BLaER1 treated with 17β-estradiol and CSF1 and Interleukin-3, amounts not matched to agents 10 nM and 100 nM (cell line): ENCODE measurements around the gene PTCD1.
"Not testable (repeated sequence)": the region's sequence is repeated elsewhere in the genome, so short reads cannot be mapped to it uniquely, and the experiment has no call there.

Experiments
- H3K27ac ChIP-seq, 11 experiments: shearing (Covaris generic); formaldehyde crosslinking; 2 replicates each; pipeline ENCODE4 v1.8.1; 2022
- H3K27me3 ChIP-seq, 11 experiments: shearing (Covaris generic); formaldehyde crosslinking; 2 replicates each; pipeline ENCODE4 v1.8.1; 2022
- H3K36me3 ChIP-seq, 11 experiments: shearing (Covaris generic); formaldehyde crosslinking; 2 replicates each; pipeline ENCODE4 v1.8.1; 2022
- H3K4me1 ChIP-seq, 10 experiments: shearing (Covaris generic); formaldehyde crosslinking; 2 replicates each; pipeline ENCODE4 v1.8.1; 2022
- H3K4me2 ChIP-seq, 11 experiments: shearing (Covaris generic); formaldehyde crosslinking; 2 replicates each; pipeline ENCODE4 v1.8.1; 2022
- H3K4me3 ChIP-seq, 10 experiments: shearing (Covaris generic); formaldehyde crosslinking; 2 replicates each; pipeline ENCODE4 v1.8.1; 2022
- H3K9ac ChIP-seq, 11 experiments: shearing (Covaris generic); formaldehyde crosslinking; 2 replicates each; pipeline ENCODE4 v1.8.1; 2022
- H3K9me3 ChIP-seq, 11 experiments: shearing (Covaris generic); formaldehyde crosslinking; replicated peaks in 1 of 11; 2 replicates each; pipeline ENCODE4 v1.8.1; 2022
- H4K20me1 ChIP-seq, 11 experiments: shearing (Covaris generic); formaldehyde crosslinking; 2 replicates each; pipeline ENCODE4 v1.8.1; 2022
- Cebpa-rat ChIP-seq, 11 experiments: shearing (Covaris generic); IDR thresholded peaks; 2 replicates each; pipeline ENCODE4 v1.8.1; 2022

The PTCD1 gene

DNA sequence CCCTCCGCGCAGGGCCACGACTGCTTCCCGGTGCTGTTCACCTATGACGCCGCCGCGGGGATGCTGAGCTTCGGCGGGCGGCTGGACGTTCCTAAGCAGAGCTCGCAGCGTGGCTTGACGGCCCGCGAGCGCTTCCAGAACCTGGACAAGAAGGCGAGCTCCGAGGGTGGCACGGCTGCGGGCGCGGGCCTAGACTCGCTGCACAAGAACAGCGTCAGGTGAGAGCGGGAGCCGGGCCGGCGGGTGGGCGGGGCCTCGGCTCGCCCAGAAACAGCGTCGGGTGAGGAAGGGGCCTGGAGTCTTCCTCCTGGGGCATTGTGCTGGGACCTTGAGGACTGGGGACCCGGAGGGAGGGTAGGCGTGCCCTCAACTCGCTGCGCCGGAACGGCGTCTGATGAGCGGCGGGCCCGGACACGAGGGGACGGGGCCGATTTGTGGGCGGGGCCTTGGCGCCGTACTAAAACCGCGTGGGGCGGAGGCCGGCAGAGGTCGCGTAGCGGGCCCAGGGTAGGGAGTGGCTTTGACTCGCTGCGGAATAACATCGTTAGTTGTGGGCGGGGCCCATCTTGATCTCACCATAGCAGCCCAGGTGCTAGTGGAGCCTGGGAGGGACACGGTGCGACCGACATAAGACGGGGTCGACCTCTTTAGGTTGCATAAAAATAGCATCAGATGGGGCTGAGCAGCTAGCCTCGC is 45.8 kb downstream of the PTCD1 start:
- peaks cover 20 to 51% (median 29%) of the 10 kb centered on the region in 10 experiments for H3K4me1 ChIP-seq
- peaks cover 41 to 100% (median 99%) of the 10 kb centered on the region in 11 experiments for H4K20me1 ChIP-seq
- TF ChIP-seq Cebpa-rat (IDR thresholded peaks at IDR 0.05), result no peak
- no peaks in the 10 kb centered on the region for H3K9me3 ChIP-seq
- peak overlapping the region; percentile 38 to 65 (median 54) for H3K4me3 ChIP-seq
- peak overlapping the region in 8 of 11 experiments; percentile 17 to 48 (median 35); a peak in 11 of 22 replicates for H3K27ac ChIP-seq
- peaks cover 78 to 98% (median 93%) of the 10 kb centered on the region in 11 experiments for H3K36me3 ChIP-seq
- peak overlapping the region; percentile 85 to 98 (median 88) for H3K4me2 ChIP-seq
- no peaks in the 10 kb centered on the region for H3K27me3 ChIP-seq
- H3K9ac ChIP-seq, result peak overlapping the region; percentile 4 to 78 (median 60); a peak in 21 of 22 replicates

GRCh38 chr7:99392046-99392445 is 46.6 kb downstream of the PTCD1 start:
- no peaks in the 10 kb centered on the region for H3K9me3 ChIP-seq
- peak overlapping the region; percentile 85 to 98 (median 88) for H3K4me2 ChIP-seq
- no peaks in the 10 kb centered on the region for H3K27me3 ChIP-seq
- H3K9ac ChIP-seq, result peak overlapping the region; percentile 4 to 78 (median 60); a peak in 18 of 22 replicates
- no peak for TF ChIP-seq Cebpa-rat (IDR thresholded peaks at IDR 0.05)
- H3K36me3 ChIP-seq, result peaks cover 78 to 98% (median 93%) of the 10 kb centered on the region in 11 experiments
- peak overlapping the region; percentile 38 to 65 (median 54) for H3K4me3 ChIP-seq
- peaks cover 41 to 100% (median 98%) of the 10 kb centered on the region in 11 experiments for H4K20me1 ChIP-seq
- peaks cover 20 to 51% (median 29%) of the 10 kb centered on the region in 10 experiments for H3K4me1 ChIP-seq
- peak overlapping the region in 2 of 11 experiments; percentile 17 to 25; a peak in 1 of 22 replicates for H3K27ac ChIP-seq

- Histone ChIP-seq H4K20me1 (peaks cover 44 to 100% (median 99%) of the 10 kb centered on the region in 11 experiments), H3K9me3 (no peaks in the 10 kb centered on the region), H3K27me3 (no peaks in the 10 kb centered on the region), H3K4me1 (peaks cover 20 to 57% (median 29%) of the 10 kb centered on the region in 10 experiments), H3K9ac (peak overlapping the region in 2 of 11 experiments; percentile 19 to 43; a peak in 1 of 22 replicates), H3K4me3 (no peak overlapping the region), H3K27ac (no peak overlapping the region), H3K4me2 (peak overlapping the region in 6 of 11 experiments; percentile 85 to 98 (median 90); a peak in 9 of 22 replicates), H3K36me3 (peaks cover 80 to 100% (median 95%) of the 10 kb centered on the region in 11 experiments)
- no peak for TF ChIP-seq Cebpa-rat (IDR thresholded peaks at IDR 0.05)
These were observed 47.5 kb downstream of the PTCD1 start for GRCh38 chr7:99390941-99391602.

DNA sequence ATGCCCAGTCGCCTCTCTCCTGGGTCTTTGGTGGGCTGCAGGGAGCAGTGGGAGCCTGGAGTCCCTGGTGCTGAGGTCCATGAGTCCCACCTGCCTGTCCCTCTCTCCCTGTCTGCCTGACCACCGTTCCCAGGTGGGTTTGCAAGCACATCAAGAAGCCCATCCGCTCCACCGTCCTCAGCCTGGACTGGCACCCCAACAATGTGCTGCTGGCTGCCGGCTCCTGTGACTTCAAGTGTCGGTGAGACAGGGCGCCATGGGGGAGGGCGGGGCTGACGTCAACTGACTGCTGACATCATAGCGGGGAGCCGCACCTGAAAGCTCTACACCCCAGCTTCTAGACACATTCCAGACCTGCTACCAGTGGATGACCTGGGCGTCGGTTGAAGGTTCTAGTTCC is 48.8 kb downstream of the PTCD1 start:
- H4K20me1 ChIP-seq, result peaks cover 39 to 100% (median 97%) of the 10 kb centered on the region in 11 experiments
- TF ChIP-seq Cebpa-rat (IDR thresholded peaks at IDR 0.05), result no peak
- H3K9ac ChIP-seq, result peak overlapping the region in 1 of 11 experiments; percentile 43; a peak in 1 of 22 replicates
- H3K9me3 ChIP-seq, result no peaks in the 10 kb centered on the region
- no peaks in the 10 kb centered on the region for H3K27me3 ChIP-seq
- H3K4me3 ChIP-seq, result no peak overlapping the region
- H3K4me2 ChIP-seq, result peak overlapping the region in 2 of 11 experiments; percentile 88 to 91; a peak in 1 of 22 replicates
- no peak overlapping the region for H3K27ac ChIP-seq
- peaks cover 20 to 70% (median 40%) of the 10 kb centered on the region in 10 experiments for H3K4me1 ChIP-seq
- H3K36me3 ChIP-seq, result peaks cover 75 to 98% (median 92%) of the 10 kb centered on the region in 11 experiments

- Histone ChIP-seq H3K27ac (no peak overlapping the region), H3K27me3 (no peaks in the 10 kb centered on the region), H3K4me2 (no peak overlapping the region), H3K9ac (no peak overlapping the region), H4K20me1 (peaks cover 37 to 100% (median 97%) of the 10 kb centered on the region in 11 experiments), H3K4me1 (peaks cover 8 to 76% (median 46%) of the 10 kb centered on the region in 10 experiments), H3K36me3 (peaks cover 66 to 99% (median 90%) of the 10 kb centered on the region in 11 experiments), H3K4me3 (no peak overlapping the region), H3K9me3 (no peaks in the 10 kb centered on the region)
- no peak for TF ChIP-seq Cebpa-rat (IDR thresholded peaks at IDR 0.05)
These were observed 50.7 kb downstream of the PTCD1 start for GRCh38 chr7:99387912-99388311.

DNA sequence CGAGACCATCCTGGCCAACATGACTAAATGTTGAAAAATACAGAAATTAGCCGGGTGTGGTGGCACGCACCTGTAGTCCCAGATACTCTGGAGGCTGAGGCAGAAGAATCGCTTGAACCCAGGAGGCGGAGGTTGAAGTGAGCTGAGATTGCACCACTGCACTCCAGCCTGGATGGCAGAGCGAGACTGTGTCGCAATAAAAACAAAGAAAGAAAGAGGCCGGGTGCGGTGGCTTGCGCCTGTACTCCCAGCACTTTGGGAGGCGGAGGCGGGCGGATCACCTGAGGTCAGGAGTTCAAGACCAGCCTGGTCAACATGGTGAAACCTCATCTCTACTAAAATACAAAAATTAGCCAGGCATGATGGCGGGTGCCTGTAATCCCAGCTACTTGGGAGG is 51.4 kb downstream of the PTCD1 start:
- H3K9me3 ChIP-seq, H3K4me2 ChIP-seq, H3K27ac ChIP-seq, H3K4me3 ChIP-seq, H3K9ac ChIP-seq, H3K27me3 ChIP-seq: not testable (repeated sequence)
- Histone ChIP-seq H3K36me3 (peaks cover 66 to 99% (median 92%) of the 10 kb centered on the region in 11 experiments), H4K20me1 (peaks cover 35 to 100% (median 97%) of the 10 kb centered on the region in 11 experiments), H3K4me1 (peaks cover 4 to 76% (median 42%) of the 10 kb centered on the region in 10 experiments)
- TF ChIP-seq Cebpa-rat (IDR thresholded peaks at IDR 0.05), result peak in 2 of 11 experiments; percentile 55 to 63; a peak in 2 of 22 replicates

GRCh38 chr7:99386584-99387238 is 51.9 kb downstream of the PTCD1 start:
- Histone ChIP-seq H4K20me1 (peaks cover 33 to 100% (median 97%) of the 10 kb centered on the region in 11 experiments), H3K9ac (0 out of 22 replicates have a peak overlapping the region, but pooled peaks of 2 of the 11 experiments have one; percentile 9 to 18), H3K36me3 (peaks cover 65 to 99% (median 92%) of the 10 kb centered on the region in 11 experiments), H3K4me2 (no peak overlapping the region), H3K9me3 (no peaks in the 10 kb centered on the region), H3K27ac (peak overlapping the region in 3 of 11 experiments; percentile 21 to 72 (median 35); a peak in 5 of 22 replicates), H3K4me3 (no peak overlapping the region), H3K27me3 (no peaks in the 10 kb centered on the region), H3K4me1 (peaks cover 2 to 76% (median 42%) of the 10 kb centered on the region in 10 experiments)
- no peak for TF ChIP-seq Cebpa-rat (IDR thresholded peaks at IDR 0.05)

DNA sequence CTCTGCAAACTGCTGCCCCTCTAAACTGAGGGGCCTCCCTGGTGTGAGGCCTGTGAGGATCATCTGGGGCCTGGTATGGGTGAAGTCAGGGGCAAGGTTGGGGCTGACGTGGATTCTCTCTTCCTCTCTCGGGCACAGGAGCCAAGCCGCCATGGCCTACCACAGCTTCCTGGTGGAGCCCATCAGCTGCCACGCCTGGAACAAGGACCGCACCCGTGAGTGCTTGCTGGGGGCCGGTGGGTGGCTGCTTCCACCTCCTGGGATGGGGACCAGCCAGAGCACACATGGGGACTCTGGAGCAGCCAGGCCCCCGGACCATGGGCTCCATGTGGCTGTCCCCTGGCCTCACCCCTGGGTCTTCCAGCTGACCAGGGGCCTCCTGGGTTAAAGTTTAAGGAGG is 53.0 kb downstream of the PTCD1 start:
- peaks cover 37 to 100% (median 97%) of the 10 kb centered on the region in 11 experiments for H4K20me1 ChIP-seq

More for the DNA sequence above, 53.0 kb downstream of the PTCD1 start:
- H3K4me2 ChIP-seq, result peak overlapping the region in 8 of 11 experiments; percentile 15 to 97 (median 70); a peak in 13 of 22 replicates
- peaks cover 58 to 99% (median 89%) of the 10 kb centered on the region in 11 experiments for H3K36me3 ChIP-seq
- no peaks in the 10 kb centered on the region for H3K27me3 ChIP-seq
- H3K9ac ChIP-seq, result peak overlapping the region in 8 of 11 experiments; percentile 29 to 73 (median 58); a peak in 14 of 22 replicates
- 0 out of 20 replicates have a peak overlapping the region, but pooled peaks of 1 of the 10 experiments have one; percentile 15 for H3K4me3 ChIP-seq
- H3K9me3 ChIP-seq, result no peaks in the 10 kb centered on the region
- H3K4me1 ChIP-seq, result peaks cover 14 to 76% (median 47%) of the 10 kb centered on the region in 10 experiments
- H3K27ac ChIP-seq, result peak overlapping the region in 10 of 11 experiments; percentile 21 to 72 (median 54); a peak in 19 of 22 replicates
- no peak for TF ChIP-seq Cebpa-rat (IDR thresholded peaks at IDR 0.05)
